ENCODE results near the gene IL1RAPL2. TPM values are rescaled to one million over a fixed set of nuclear protein-coding genes. Genes with fewer than 3 reads are reported as not detected.

Gene IL1RAPL2
- polyA plus RNA-seq, 2 of the 4 experiments (the other 2 are of a cell fraction): not detected

DNA sequence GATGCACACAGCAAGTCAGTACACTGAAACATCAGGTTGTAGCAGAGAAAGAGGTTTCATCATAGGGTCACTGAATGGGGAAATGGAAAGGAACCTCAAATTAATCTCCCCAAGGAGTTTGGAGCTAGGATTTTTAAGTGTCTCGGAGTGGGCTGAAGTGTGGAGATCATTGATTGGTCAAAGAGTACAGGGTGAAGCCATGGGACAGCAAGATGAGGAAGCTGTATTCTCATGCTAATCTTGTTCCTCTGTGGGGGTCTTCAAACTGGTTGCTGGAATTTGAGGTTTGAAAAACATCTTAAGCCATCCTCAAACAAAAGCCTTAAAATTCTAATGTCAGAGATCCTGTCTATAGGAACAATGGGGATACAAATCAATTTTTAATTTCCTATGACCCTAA is 733.3 kb downstream of the IL1RAPL2 start:
- DNase-seq (ENCODE audit: low read depth in 1 of 2, low spot score in 1 of 2): no peak
- CTCF ChIA-PET: no interaction called here
- no peaks in the 10 kb centered on the region for H3K4me1 ChIP-seq
- H3K27ac ChIP-seq: no peak overlapping the region
- no peak for FAIRE-seq
- no peak overlapping the region for H3K4me3 ChIP-seq
- WGBS (ENCODE audit: missing lambda C conversion rate): 0% methylated on average over 1 of the region's 1 CpG
- no peak for ATAC-seq
- no peak overlapping the region for H3K4me2 ChIP-seq
- TF ChIP-seq HOXA7 (CRISPR knock-in tag; IDR thresholded peaks at IDR 0.05) (no peak), HEYL (CRISPR knock-in tag; IDR thresholded peaks at IDR 0.05) (no peak), MAFK (IDR thresholded peaks at IDR 0.05; ENCODE audit: partially characterized antibody) (no peak), MYC (IDR thresholded peaks at IDR 0.05; ENCODE audit: borderline replicate concordance, low read length) (no peak), RFX5 (IDR thresholded peaks at IDR 0.05) (no peak), RCOR1 (IDR thresholded peaks at IDR 0.05; ENCODE audit: low read depth, low read length) (no peak), HOXB5 (CRISPR knock-in tag; IDR thresholded peaks at IDR 0.05) (no peak), GATA3 (IDR thresholded peaks at IDR 0.05; ENCODE audit: borderline replicate concordance) (no peak), CHD4 (IDR thresholded peaks at IDR 0.05; ENCODE audit: borderline replicate concordance) (no peak), CBX8 (IDR thresholded peaks at IDR 0.05) (no peak), ZSCAN20 (CRISPR knock-in tag; IDR thresholded peaks at IDR 0.05) (no peak), ZNF302 (CRISPR knock-in tag; IDR thresholded peaks at IDR 0.05) (no peak), MAZ (IDR thresholded peaks at IDR 0.05; ENCODE audit: borderline replicate concordance, low read depth, low read length) (no peak), ZFP36 (IDR thresholded peaks at IDR 0.05; ENCODE audit: borderline replicate concordance, partially characterized antibody) (no peak), SREBF2 (IDR thresholded peaks at IDR 0.05) (no peak), HOXB13 (CRISPR knock-in tag; IDR thresholded peaks at IDR 0.05; ENCODE audit: low read depth) (no peak), POLR2AphosphoS2 (conservative IDR thresholded peaks at IDR 0.05; ENCODE audit: low read length) (no peak), RARB (CRISPR knock-in tag; IDR thresholded peaks at IDR 0.05) (no peak)
- TF ChIP-seq, protein P1, sequence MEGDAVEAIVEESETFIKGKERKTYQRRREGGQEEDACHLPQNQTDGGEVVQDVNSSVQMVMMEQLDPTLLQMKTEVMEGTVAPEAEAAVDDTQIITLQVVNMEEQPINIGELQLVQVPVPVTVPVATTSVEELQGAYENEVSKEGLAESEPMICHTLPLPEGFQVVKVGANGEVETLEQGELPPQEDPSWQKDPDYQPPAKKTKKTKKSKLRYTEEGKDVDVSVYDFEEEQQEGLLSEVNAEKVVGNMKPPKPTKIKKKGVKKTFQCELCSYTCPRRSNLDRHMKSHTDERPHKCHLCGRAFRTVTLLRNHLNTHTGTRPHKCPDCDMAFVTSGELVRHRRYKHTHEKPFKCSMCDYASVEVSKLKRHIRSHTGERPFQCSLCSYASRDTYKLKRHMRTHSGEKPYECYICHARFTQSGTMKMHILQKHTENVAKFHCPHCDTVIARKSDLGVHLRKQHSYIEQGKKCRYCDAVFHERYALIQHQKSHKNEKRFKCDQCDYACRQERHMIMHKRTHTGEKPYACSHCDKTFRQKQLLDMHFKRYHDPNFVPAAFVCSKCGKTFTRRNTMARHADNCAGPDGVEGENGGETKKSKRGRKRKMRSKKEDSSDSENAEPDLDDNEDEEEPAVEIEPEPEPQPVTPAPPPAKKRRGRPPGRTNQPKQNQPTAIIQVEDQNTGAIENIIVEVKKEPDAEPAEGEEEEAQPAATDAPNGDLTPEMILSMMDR (IDR thresholded peaks at IDR 0.05): no peak
- TF ChIP-seq, protein P2, sequence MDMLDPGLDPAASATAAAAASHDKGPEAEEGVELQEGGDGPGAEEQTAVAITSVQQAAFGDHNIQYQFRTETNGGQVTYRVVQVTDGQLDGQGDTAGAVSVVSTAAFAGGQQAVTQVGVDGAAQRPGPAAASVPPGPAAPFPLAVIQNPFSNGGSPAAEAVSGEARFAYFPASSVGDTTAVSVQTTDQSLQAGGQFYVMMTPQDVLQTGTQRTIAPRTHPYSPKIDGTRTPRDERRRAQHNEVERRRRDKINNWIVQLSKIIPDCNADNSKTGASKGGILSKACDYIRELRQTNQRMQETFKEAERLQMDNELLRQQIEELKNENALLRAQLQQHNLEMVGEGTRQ (IDR thresholded peaks at IDR 0.05): no peak
- POLR2A ChIA-PET: no interaction called here
- no peaks in the 10 kb centered on the region for H3K9me3 ChIP-seq

DNA sequence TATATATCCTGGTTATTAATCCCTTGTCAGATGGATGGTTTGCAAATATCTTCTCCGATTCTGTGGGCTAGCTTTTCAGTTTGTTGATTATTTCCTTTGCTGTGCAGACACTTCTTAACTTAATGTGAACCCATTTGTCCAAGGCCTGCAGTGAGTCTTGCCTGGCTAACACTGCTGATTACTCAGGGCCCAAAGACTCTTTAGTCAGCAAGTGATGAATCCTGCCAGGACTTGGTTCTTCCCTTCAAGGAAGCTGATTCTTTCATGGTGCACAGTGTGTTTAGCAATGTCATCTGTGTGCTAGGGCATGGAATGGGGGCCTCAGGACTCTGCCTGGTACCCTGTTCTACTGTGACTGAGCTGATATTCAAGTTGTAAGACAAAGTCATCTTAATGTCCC is 736.2 kb downstream of the IL1RAPL2 start:
- POLR2A ChIA-PET: no interaction called here
- Histone ChIP-seq H3K27ac (no peak overlapping the region), H3K9me3 (no peaks in the 10 kb centered on the region), H3K4me3 (no peak overlapping the region), H3K4me1 (no peaks in the 10 kb centered on the region), H3K4me2 (no peak overlapping the region)
- no peak for DNase-seq (ENCODE audit: low read depth in 1 of 2, low spot score in 1 of 2)
- no peak for ATAC-seq
- FAIRE-seq: no peak
- TF ChIP-seq CHD4 (IDR thresholded peaks at IDR 0.05; ENCODE audit: borderline replicate concordance): no peak
- TF ChIP-seq, protein P3, sequence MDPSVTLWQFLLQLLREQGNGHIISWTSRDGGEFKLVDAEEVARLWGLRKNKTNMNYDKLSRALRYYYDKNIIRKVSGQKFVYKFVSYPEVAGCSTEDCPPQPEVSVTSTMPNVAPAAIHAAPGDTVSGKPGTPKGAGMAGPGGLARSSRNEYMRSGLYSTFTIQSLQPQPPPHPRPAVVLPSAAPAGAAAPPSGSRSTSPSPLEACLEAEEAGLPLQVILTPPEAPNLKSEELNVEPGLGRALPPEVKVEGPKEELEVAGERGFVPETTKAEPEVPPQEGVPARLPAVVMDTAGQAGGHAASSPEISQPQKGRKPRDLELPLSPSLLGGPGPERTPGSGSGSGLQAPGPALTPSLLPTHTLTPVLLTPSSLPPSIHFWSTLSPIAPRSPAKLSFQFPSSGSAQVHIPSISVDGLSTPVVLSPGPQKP (IDR thresholded peaks at IDR 0.05; ENCODE audit: low read depth, low read length): no peak
- no peak for TF ChIP-seq ZSCAN20 (CRISPR knock-in tag; IDR thresholded peaks at IDR 0.05)
- no peak for TF ChIP-seq RARB (CRISPR knock-in tag; IDR thresholded peaks at IDR 0.05)
- TF ChIP-seq, protein P2 (IDR thresholded peaks at IDR 0.05): no peak
- TF ChIP-seq HOXA7 (CRISPR knock-in tag; IDR thresholded peaks at IDR 0.05): no peak
- no peak for TF ChIP-seq FOSL2 (IDR thresholded peaks at IDR 0.05)
- no peak for TF ChIP-seq FOSL2 (CRISPR knock-in tag; IDR thresholded peaks at IDR 0.05)
- no peak for TF ChIP-seq SREBF2 (IDR thresholded peaks at IDR 0.05)
- no peak for TF ChIP-seq BHLHE40 (IDR thresholded peaks at IDR 0.05; ENCODE audit: low read depth, low read length)
- TF ChIP-seq, protein P4, sequence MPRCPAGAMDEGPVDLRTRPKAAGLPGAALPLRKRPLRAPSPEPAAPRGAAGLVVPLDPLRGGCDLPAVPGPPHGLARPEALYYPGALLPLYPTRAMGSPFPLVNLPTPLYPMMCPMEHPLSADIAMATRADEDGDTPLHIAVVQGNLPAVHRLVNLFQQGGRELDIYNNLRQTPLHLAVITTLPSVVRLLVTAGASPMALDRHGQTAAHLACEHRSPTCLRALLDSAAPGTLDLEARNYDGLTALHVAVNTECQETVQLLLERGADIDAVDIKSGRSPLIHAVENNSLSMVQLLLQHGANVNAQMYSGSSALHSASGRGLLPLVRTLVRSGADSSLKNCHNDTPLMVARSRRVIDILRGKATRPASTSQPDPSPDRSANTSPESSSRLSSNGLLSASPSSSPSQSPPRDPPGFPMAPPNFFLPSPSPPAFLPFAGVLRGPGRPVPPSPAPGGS (IDR thresholded peaks at IDR 0.05): no peak
- TF ChIP-seq MAFK (IDR thresholded peaks at IDR 0.05; ENCODE audit: partially characterized antibody): no peak
- no peak for TF ChIP-seq MAZ (IDR thresholded peaks at IDR 0.05; ENCODE audit: borderline replicate concordance, low read depth, low read length)
- no peak for TF ChIP-seq EP300 (IDR thresholded peaks at IDR 0.05)
- no peak for TF ChIP-seq ESRRA (IDR thresholded peaks at IDR 0.05; ENCODE audit: borderline replicate concordance, low read length)
- 0% methylated on average over 1 of the region's 1 CpG for WGBS (ENCODE audit: missing lambda C conversion rate)
- CTCF ChIA-PET: no interaction called here
